AG04450 (cell line): ENCODE data around the gene PLIN3. TPM values are rescaled to one million over a fixed set of nuclear protein-coding genes. Genes with fewer than 3 reads are reported as not detected.
"Not testable (repeated sequence)": the region's sequence is repeated elsewhere in the genome, so short reads cannot be mapped to it uniquely, and the experiment has no call there.

Experiments used
- CTCF ChIA-PET: fragments of 300-600, 350-600 bp; formaldehyde crosslinking; extraction: SDS; loops from one replicate; lab custom pipeline; 2022; ENCODE audit warnings: antibody characterized with exemption, inconsistent platforms; lab: Charles Lee
- POLR2A ChIA-PET: fragments of 350-600 bp; formaldehyde crosslinking; extraction: SDS; loops from one replicate; lab custom pipeline; 2021; ENCODE audit warnings: antibody characterized with exemption, inconsistent platforms; lab: Yijun Ruan, JAX
- DNase-seq: peaks from one replicate; pipeline ENCODE4 v3.0.0-alpha.2; 2011; ENCODE audit warnings: low read depth, low spot score
- H3K27ac ChIP-seq: one replicate; pipeline ENCODE4 v1.5.1; 2012; ENCODE audit warnings: low read depth, low read length, control low read depth
- H3K27me3 ChIP-seq: one replicate; pipeline ENCODE4 v1.6.0; 2012; ENCODE audit warnings: low read length; ENCODE audit not compliant: control insufficient read depth, insufficient read depth
- H3K4me3 ChIP-seq: 2 replicates; pipeline ENCODE4 v1.5.1; 2011; ENCODE audit warnings: mild to moderate bottlenecking, low read depth, low read length, control low read depth
- H3K9me3 ChIP-seq: 2 replicates; pipeline ENCODE4 v1.5.1; 2012; ENCODE audit warnings: low read length; ENCODE audit not compliant: control insufficient read depth, insufficient read depth
- polyA plus RNA-seq: library from polyadenylated mRNA; depleted of rRNA; stranded (reverse); fragments of >200 nt; gene quantifications from 2 replicates; pipeline ENCODE4 v1.2.3, GENCODE V29; 2011
- TF ChIP-seq, protein P1 (sequence below): IDR thresholded peaks from 2 replicates; pipeline ENCODE4 v1.5.1; 2011; ENCODE audit warnings: low read depth, low read length, control low read depth, inconsistent platforms

PLIN3 gene
- polyA plus RNA-seq, 1 experiment, result 103 TPM

DNA sequence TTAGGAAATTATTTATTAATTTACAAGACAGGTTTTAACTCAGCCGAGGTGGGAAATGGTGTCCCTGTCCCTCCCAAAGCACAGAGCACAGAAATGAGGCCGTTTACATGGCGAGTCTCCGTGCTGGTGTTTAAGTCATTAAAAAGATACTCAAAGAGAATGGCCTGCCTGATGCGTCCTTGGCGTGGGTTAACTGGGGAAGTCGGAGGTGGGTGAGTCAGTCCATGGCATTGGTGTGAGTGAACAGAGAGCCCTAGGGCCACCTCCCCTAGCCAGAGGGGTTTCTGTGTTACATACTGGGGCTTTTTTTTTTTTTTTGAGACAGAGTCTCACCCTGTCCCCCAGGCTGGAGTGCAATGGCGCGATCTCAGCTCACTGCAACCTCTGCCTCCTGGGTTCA is 72.1 kb downstream of the PLIN3 start:
- Histone ChIP-seq H3K4me3 (no peak overlapping the region), H3K27me3 (no peaks in the 10 kb centered on the region), H3K27ac (no peak overlapping the region), H3K9me3 (no peaks in the 10 kb centered on the region; the same call in 1 of the 2 replicates)
- DNase-seq, result no peak
- TF ChIP-seq, protein P1, sequence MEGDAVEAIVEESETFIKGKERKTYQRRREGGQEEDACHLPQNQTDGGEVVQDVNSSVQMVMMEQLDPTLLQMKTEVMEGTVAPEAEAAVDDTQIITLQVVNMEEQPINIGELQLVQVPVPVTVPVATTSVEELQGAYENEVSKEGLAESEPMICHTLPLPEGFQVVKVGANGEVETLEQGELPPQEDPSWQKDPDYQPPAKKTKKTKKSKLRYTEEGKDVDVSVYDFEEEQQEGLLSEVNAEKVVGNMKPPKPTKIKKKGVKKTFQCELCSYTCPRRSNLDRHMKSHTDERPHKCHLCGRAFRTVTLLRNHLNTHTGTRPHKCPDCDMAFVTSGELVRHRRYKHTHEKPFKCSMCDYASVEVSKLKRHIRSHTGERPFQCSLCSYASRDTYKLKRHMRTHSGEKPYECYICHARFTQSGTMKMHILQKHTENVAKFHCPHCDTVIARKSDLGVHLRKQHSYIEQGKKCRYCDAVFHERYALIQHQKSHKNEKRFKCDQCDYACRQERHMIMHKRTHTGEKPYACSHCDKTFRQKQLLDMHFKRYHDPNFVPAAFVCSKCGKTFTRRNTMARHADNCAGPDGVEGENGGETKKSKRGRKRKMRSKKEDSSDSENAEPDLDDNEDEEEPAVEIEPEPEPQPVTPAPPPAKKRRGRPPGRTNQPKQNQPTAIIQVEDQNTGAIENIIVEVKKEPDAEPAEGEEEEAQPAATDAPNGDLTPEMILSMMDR, result no peak
- POLR2A ChIA-PET, result no interaction called here
- CTCF ChIA-PET, result no interaction called here

GRCh38 chr19:4794971-4795370 is 72.5 kb downstream of the PLIN3 start:
- no peak overlapping the region for H3K4me3 ChIP-seq
- no peak for DNase-seq
- ChIA-PET CTCF (interaction anchor here (0.6 kb wide), 2 partner anchors 65 to 285 kb away, joined by 3 to 4 read pairs; no protein-coding TSS in a partner anchor), POLR2A (no interaction called here)
- H3K27me3 ChIP-seq, result no peaks in the 10 kb centered on the region
- TF ChIP-seq, protein P1, result no peak
- no peak overlapping the region for H3K27ac ChIP-seq
- H3K9me3 ChIP-seq, result no peaks in the 10 kb centered on the region; the same call in 1 of the 2 replicates

DNA sequence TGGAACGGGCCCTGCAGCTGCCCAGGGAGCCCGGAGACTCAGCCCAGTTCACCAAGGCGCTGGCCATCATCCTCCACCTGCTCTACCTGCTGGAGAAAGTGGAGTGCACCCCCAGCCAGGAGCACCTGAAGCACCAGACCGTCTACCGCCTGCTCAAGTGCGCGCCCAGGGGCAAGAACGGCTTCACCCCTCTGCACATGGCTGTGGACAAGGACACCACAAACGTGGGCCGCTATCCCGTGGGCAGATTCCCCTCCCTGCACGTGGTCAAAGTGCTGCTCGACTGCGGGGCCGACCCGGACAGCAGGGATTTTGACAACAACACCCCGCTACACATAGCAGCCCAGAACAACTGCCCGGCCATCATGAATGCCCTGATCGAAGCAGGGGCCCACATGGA is 74.2 kb downstream of the PLIN3 start:
- H3K9me3 ChIP-seq, DNase-seq, CTCF ChIA-PET, H3K4me3 ChIP-seq, H3K27ac ChIP-seq, POLR2A ChIA-PET, H3K27me3 ChIP-seq: not testable (repeated sequence)

DNA sequence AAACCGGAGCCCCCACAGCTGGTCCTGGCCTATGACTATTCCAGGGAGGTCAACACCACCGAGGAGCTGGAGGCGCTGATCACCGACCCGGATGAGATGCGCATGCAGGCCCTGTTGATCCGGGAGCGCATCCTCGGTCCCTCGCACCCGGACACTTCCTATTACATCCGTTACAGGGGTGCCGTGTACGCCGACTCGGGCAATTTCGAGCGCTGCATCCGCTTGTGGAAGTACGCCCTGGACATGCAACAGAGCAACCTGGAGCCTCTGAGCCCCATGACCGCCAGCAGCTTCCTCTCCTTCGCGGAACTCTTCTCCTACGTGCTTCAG is 74.6 kb downstream of the PLIN3 start:
- POLR2A ChIA-PET, H3K9me3 ChIP-seq, DNase-seq, H3K27me3 ChIP-seq, H3K27ac ChIP-seq: not testable (repeated sequence)
- H3K4me3 ChIP-seq, result peak overlapping the region; percentile 70
- CTCF ChIA-PET, result interaction anchor here (6.2 kb wide), 1 partner anchor 61 kb away, joined by 220 read pairs; no protein-coding TSS in a partner anchor

DNA sequence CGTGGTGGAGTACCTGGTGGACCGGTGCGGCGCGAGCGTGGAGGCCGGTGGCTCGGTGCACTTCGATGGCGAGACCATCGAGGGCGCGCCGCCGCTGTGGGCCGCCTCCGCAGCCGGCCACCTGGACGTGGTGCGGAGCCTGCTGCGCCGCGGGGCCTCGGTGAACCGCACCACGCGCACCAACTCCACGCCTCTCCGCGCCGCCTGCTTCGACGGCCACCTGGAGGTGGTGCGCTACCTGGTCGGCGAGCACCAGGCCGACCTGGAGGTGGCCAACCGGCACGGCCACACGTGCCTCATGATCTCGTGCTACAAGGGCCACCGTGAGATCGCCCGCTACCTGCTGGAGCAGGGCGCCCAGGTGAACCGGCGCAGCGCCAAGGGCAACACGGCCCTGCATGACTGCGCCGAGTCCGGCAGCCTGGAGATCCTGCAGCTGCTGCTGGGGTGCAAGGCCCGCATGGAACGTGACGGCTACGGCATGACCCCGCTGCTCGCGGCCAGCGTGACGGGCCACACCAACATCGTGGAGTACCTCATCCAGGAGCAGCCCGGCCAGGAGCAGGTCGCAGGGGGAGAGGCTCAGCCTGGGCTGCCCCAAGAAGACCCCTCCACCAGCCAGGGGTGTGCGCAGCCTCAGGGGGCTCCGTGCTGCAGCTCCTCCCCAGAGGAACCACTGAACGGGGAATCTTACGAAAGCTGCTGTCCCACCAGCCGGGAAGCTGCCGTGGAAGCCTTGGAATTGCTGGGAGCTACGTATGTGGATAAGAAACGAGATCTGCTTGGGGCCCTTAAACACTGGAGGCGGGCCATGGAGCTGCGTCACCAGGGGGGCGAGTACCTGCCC is 75.2 kb downstream of the PLIN3 start:
- H3K27me3 ChIP-seq, DNase-seq, H3K9me3 ChIP-seq: not testable (repeated sequence)
- POLR2A ChIA-PET, result interaction anchor here (1.3 to 1.4 kb wide), 2 partner anchors 8 to 119 kb away, joined by 5 to 13 read pairs; no protein-coding TSS in a partner anchor
- CTCF ChIA-PET, result interaction anchor here (0.7 to 6.2 kb wide), 10 partner anchors 8 to 176 kb away, joined by 3 to 220 read pairs (median 10); no protein-coding TSS in a partner anchor
- peak overlapping the region; percentile 70 for H3K4me3 ChIP-seq
- peak overlapping the region; percentile 39 for H3K27ac ChIP-seq

DNA sequence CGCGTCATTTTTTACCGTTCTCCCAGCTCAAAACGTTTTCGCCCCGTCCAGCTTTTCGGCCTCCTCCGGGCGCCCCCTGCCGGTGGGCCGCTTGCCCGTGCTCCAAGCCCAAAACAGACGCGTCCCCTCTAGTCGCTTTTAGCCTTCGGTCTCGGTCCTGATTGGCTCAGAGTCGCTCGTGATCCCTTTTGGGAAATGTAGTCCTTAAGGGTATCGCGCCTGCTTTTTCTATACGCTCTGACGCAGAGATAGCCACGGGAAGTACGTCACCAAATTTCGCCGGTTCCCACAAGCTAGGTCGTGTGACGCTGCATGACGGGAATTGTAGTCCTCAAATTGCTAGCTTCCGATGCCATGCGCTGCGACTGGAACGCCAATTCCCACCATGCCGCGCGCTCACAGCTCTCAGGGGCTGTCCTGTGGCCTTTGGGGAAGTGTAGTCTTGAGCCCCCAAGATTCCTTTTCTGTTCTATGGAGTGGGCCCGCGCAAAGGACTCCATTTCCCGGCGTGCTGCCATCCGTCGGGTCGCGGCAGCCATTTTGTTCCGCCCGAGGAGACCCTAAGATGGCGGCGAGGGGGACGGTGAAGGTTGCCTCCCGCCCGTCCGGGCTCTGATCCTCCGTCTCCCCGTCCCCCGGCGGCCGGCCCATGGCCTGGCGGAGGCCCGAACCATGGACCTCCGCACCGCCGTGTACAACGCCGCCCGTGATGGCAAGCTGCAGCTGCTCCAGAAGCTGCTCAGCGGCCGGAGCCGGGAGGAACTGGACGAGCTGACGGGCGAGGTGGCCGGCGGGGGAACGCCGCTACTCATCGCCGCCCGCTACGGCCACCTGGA is 76.1 kb downstream of the PLIN3 start, which contains the start of gene FEM1A:
Gene FEM1A, plus strand, starts transcription at position 552 of the 836 bp plus-strand sequence. Its CDS starts 121 bp downstream, at position 673.
- peak; percentile 100 for DNase-seq
- CTCF ChIA-PET, result interaction anchor here (0.6 to 6.2 kb wide), 43 partner anchors 9 to 1025 kb away, joined by 3 to 220 read pairs (median 5); no protein-coding TSS in a partner anchor
- H3K4me3 ChIP-seq, result peak within 1 kb of the TSS; percentile 70
- no peaks in the 10 kb centered on the region; the same call in 1 of the 2 replicates for H3K9me3 ChIP-seq
- H3K27me3 ChIP-seq, result no peaks in the 10 kb centered on the region
- H3K27ac ChIP-seq, result peak within 1 kb of the TSS; percentile 39
- POLR2A ChIA-PET, result interaction anchor here (0.6 to 1.4 kb wide), 13 partner anchors 9 to 1562 kb away, joined by 3 to 13 read pairs (median 4); partner anchors contain the start of genes DPP9, KDM4B and PLIN3
- TF ChIP-seq, protein P1, result peak; percentile 99
